Heart right ventricle (tissue), 16 donors: ENCODE results near the gene DIRAS1. TPM values are rescaled to one million over a fixed set of nuclear protein-coding genes. Genes with fewer than 3 reads are reported as not detected.

ENCODE experiments used
- ATAC-seq, 8 donors: fragments of 200-7000 bp; cut with Tn5 transposase; one replicate each; pipeline ENCODE4 v1.9.1; 2020; ENCODE audit warnings: mild to moderate bottlenecking in 8 of 8, moderate library complexity in 8 of 8, moderate number of reproducible peaks in 1 of 8
- DNase-seq, 2 donors: peaks; one replicate each; pipeline ENCODE4 v3.0.0-alpha.2; 2020
- H3K27ac ChIP-seq, 10 donors: fragments of 200-600 bp; sonication (generic) in 2 of 10; one replicate each; pipeline versions ENCODE4 v1.5.0 to v1.8.0; 2020 to 2022; ENCODE audit warnings: mild to moderate bottlenecking in 3 of 10
- H3K27me3 ChIP-seq, 7 donors: fragments of 200-600 bp; one replicate each; pipeline ENCODE4 v1.8.0; 2021 to 2022; ENCODE audit warnings: mild to moderate bottlenecking in 2 of 7
- H3K36me3 ChIP-seq, 9 donors: fragments of 200-600 bp; sonication (generic) in 1 of 9; one replicate each; pipeline versions ENCODE4 v1.5.0 to v1.8.0; 2020 to 2022; ENCODE audit warnings: mild to moderate bottlenecking in 2 of 9
- H3K4me1 ChIP-seq, 9 donors: fragments of 200-600 bp; sonication (generic) in 1 of 9; one replicate each; pipeline versions ENCODE4 v1.5.0 to v1.8.0; 2020 to 2022; ENCODE audit warnings: mild to moderate bottlenecking in 4 of 9
- H3K4me3 ChIP-seq, 10 donors: fragments of 200-600 bp; sonication (generic) in 2 of 10; one replicate each; pipeline versions ENCODE4 v1.5.0 to v1.8.0; 2020 to 2022; ENCODE audit warnings: mild to moderate bottlenecking in 7 of 10, moderate library complexity in 2 of 10
- H3K9me3 ChIP-seq, 11 donors: fragments of 200-600 bp in 10 of 11; sonication (generic) in 2 of 11; one replicate each; pipeline versions ENCODE4 v1.5.0 to v1.8.0; 2013 to 2022; ENCODE audit warnings: mild to moderate bottlenecking in 2 of 11, control low read depth in 1 of 11, moderate library complexity in 1 of 11
- WGBS, 2 donors: extraction: QIAGEN DNeasy Blood & Tissue Kit; methylation state at CpG; one replicate each; pipeline ENCODE4 v1.1.7; 2013; ENCODE audit warnings: inconsistent platforms in 1 of 2; 5-methylcytosine and 5-hydroxymethylcytosine counted together
- intact Hi-C, 10 donors: fragments of 100-400 bp; cut with DNase I; formaldehyde crosslinking; loops; one replicate each; pipeline versions ENCODE4 v1.11.1 to v1.14.2; 2022
- polyA plus RNA-seq, 2 donors: library from polyadenylated mRNA; stranded (reverse); fragments of 200-250 nt; gene quantifications; one replicate each; pipeline ENCODE4 v1.2.3, GENCODE V29; 2013
- total RNA-seq, 10 donors: library from RNA; stranded (reverse); fragmentation: NEBNext Ultra II Directional in 3 of 10; extraction: Animal tissue kit (Norgen Biotek cat#: 25700) in 3 of 10; gene quantifications; one replicate each; pipeline versions ENCODE4 v1.2.1 to v1.2.4, GENCODE V29; 2021 to 2023
- TF ChIP-seq, protein P1 (sequence below), 9 donors: fragments of 200-600 bp; sonication (generic) in 2 of 9; IDR thresholded peaks; one replicate each; pipeline versions ENCODE4 v1.5.0 to v1.8.0; 2021 to 2022; ENCODE audit warnings: antibody characterized with exemption in 9 of 9, mild to moderate bottlenecking in 5 of 9, moderate library complexity in 1 of 9
- donor health status: Arrhythmogenic right ventricular cardiomyopathy.
- donor health status: ischemic (EF 13 %, LVEDD 7.1; RV severe dilation, severe dysfunction).
- donor health status: healthy with polysubstance abuse.
- donor health status: DM: no; HTN: yes; CAD: no.
- donor health status: DM: no; HTN: no; CAD: no.
- donor health status: ischemic (EF 25% LVEDD 6.9; RV normal size, moderate dysfunction).
- donor health status: ischemic (EF 25% LVEDD 5.7; RV mildly dilated, moderate dysfunction).
- donor health status: healthy.
- donor health status: DM: yes; HTN: yes; CAD: no.
- donor health status: Ischemic cardiomyopathy.
- donor health status: ischemic (EF 35%, LVEDD 5.7; RV mildly dilated, moderate dysfunction).
- donor health status: nonischemic (EF 11% LVEDD 7.7; RV severe dilation, severe dysfunction).
- donor health status: DM: yes; HTN: yes; CAD: no.
- donor health status: PGD.
- donor health status: ischemic (EF 29% LVEDD 5.4; RV normal size, mild dysfunction).
- donor health status: nonischemic (EF 23%, LVEDD 6.1; RV moderate dilation, normal function).

DIRAS1 gene
- total and polyA plus RNA-seq, 12 donors = 63.7 to 381 (median 157) TPM

- H3K4me3 ChIP-seq = no peak overlapping the region
- H3K9me3 ChIP-seq = no peaks in the 10 kb centered on the region
- WGBS, 2 donors = 88 to 91% methylated on average over 11 of the region's 11 CpGs
Observed at GRCh38 chr19:2690856-2691255, 30.3 kb downstream of the DIRAS1 start.

GRCh38 chr19:2686360-2686759 is 34.8 kb downstream of the DIRAS1 start:
- TF ChIP-seq, protein P1, sequence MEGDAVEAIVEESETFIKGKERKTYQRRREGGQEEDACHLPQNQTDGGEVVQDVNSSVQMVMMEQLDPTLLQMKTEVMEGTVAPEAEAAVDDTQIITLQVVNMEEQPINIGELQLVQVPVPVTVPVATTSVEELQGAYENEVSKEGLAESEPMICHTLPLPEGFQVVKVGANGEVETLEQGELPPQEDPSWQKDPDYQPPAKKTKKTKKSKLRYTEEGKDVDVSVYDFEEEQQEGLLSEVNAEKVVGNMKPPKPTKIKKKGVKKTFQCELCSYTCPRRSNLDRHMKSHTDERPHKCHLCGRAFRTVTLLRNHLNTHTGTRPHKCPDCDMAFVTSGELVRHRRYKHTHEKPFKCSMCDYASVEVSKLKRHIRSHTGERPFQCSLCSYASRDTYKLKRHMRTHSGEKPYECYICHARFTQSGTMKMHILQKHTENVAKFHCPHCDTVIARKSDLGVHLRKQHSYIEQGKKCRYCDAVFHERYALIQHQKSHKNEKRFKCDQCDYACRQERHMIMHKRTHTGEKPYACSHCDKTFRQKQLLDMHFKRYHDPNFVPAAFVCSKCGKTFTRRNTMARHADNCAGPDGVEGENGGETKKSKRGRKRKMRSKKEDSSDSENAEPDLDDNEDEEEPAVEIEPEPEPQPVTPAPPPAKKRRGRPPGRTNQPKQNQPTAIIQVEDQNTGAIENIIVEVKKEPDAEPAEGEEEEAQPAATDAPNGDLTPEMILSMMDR (IDR thresholded peaks at IDR 0.05) = no peak
- Histone ChIP-seq H3K4me3 (no peak overlapping the region), H3K36me3 (peaks cover 0 to 4% (median 0%) of the 10 kb centered on the region in 9 donors), H3K27ac (peak overlapping the region in 8 of 10 donors; percentile 5 to 81 (median 58)), H3K27me3 (no peaks in the 10 kb centered on the region), H3K4me1 (peaks cover 0 to 4% (median 0%) of the 10 kb centered on the region in 9 donors), H3K9me3 (no peaks in the 10 kb centered on the region)
- intact Hi-C loops = no loop called here
- 86 to 88% methylated on average over 17 of the region's 17 CpGs for WGBS, 2 donors
- ATAC-seq (no peak), DNase-seq (no peak)

More at GRCh38 chr19:2690856-2691255, 30.3 kb downstream of the DIRAS1 start:
- Histone ChIP-seq H3K27ac (no peak overlapping the region), H3K36me3 (peaks cover 0 to 4% (median 0%) of the 10 kb centered on the region in 9 donors), H3K4me1 (peaks cover 0 to 27% (median 16%) of the 10 kb centered on the region in 9 donors), H3K27me3 (no peaks in the 10 kb centered on the region)
- DNase-seq (no peak), ATAC-seq (no peak)
- TF ChIP-seq, protein P1 (IDR thresholded peaks at IDR 0.05) = no peak
- intact Hi-C loops = no loop called here

DNA sequence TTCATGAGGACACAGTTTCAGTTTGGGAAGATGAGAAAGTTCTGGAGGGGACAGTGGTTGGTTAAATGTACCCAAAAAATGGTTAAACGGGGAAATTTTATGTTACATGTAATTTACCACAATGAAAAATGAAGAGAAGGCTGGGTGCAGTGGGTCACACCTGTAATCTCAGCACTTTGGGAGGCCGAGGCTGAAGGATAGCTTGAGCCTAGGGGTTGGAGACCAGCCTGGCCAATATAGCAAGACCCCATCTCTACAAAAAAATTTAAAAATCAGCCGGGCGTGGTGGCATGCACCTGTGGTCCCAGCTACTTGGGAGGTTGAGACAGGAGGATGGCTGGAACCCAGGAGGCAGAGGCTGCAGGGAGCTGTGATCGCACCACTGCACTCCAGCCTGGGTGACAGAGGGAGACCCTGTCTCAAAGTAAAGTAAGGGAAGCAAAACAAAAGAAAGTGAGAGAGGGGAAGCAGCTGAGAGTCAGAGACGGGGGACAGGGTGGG is 35.9 kb downstream of the DIRAS1 start:
- ATAC-seq = no peak
- peaks cover 0 to 4% (median 0%) of the 10 kb centered on the region in 9 donors for H3K4me1 ChIP-seq
- no peaks in the 10 kb centered on the region for H3K9me3 ChIP-seq
- H3K27ac ChIP-seq = peak overlapping the region in 9 of 10 donors; percentile 5 to 81 (median 55)
- no peak overlapping the region for H3K4me3 ChIP-seq
- WGBS, 2 donors = 91% methylated on average over 6 of the region's 6 CpGs
- H3K36me3 ChIP-seq = peaks cover 0 to 5% (median 0%) of the 10 kb centered on the region in 9 donors
- intact Hi-C loops = no loop called here
- TF ChIP-seq, protein P1 (IDR thresholded peaks at IDR 0.05) = no peak
- no peak for DNase-seq
- no peaks in the 10 kb centered on the region for H3K27me3 ChIP-seq

- TF ChIP-seq, protein P1 (IDR thresholded peaks at IDR 0.05) = no peak
- Histone ChIP-seq H3K36me3 (peaks cover 0 to 5% (median 0%) of the 10 kb centered on the region in 9 donors), H3K4me1 (peaks cover 0 to 4% (median 0%) of the 10 kb centered on the region in 9 donors), H3K4me3 (no peak overlapping the region), H3K27me3 (no peaks in the 10 kb centered on the region), H3K9me3 (no peaks in the 10 kb centered on the region), H3K27ac (no peak overlapping the region)
- intact Hi-C loops = no loop called here
- DNase-seq (no peak), ATAC-seq (no peak)
- 79 to 85% methylated on average over 20 of the region's 20 CpGs for WGBS, 2 donors
Observed at GRCh38 chr19:2683430-2684003, 37.7 kb downstream of the DIRAS1 start.
